Nephron progenitor cell (in vitro differentiated cells): Measurements from ENCODE around the gene PIGM.

Source experiments
- DNase-seq: peaks from one replicate; pipeline ENCODE4 v3.0.0; 2021
- H3K27ac Mint-ChIP-seq: 2 replicates; pipeline ENCODE4 v1.8.0; 2021; ENCODE audit warnings: mild to moderate bottlenecking, moderate library complexity, mixed read lengths
- H3K27me3 Mint-ChIP-seq: 2 replicates; pipeline ENCODE4 v1.8.0; 2021; ENCODE audit warnings: mild to moderate bottlenecking, low read depth, mixed read lengths; ENCODE audit not compliant: poor library complexity
- H3K36me3 Mint-ChIP-seq: 2 replicates; pipeline ENCODE4 v1.8.0; 2021; ENCODE audit warnings: low read depth, mixed read lengths
- H3K4me1 Mint-ChIP-seq: 2 replicates; pipeline ENCODE4 v1.8.0; 2021; ENCODE audit warnings: mixed read lengths
- H3K4me3 Mint-ChIP-seq: 2 replicates; pipeline ENCODE4 v1.8.0; 2021; ENCODE audit warnings: mild to moderate bottlenecking, moderate library complexity, mixed read lengths
- H3K9me3 Mint-ChIP-seq: 2 replicates; pipeline ENCODE4 v1.8.0; 2021; ENCODE audit warnings: mild to moderate bottlenecking, moderate library complexity, mixed read lengths
- CTCF ChIP-seq: fragments of 200-600 bp; sonication (generic); IDR thresholded peaks from 2 replicates; pipeline ENCODE4 v1.5.0; 2021; ENCODE audit warnings: antibody characterized with exemption

The PIGM gene

DNA sequence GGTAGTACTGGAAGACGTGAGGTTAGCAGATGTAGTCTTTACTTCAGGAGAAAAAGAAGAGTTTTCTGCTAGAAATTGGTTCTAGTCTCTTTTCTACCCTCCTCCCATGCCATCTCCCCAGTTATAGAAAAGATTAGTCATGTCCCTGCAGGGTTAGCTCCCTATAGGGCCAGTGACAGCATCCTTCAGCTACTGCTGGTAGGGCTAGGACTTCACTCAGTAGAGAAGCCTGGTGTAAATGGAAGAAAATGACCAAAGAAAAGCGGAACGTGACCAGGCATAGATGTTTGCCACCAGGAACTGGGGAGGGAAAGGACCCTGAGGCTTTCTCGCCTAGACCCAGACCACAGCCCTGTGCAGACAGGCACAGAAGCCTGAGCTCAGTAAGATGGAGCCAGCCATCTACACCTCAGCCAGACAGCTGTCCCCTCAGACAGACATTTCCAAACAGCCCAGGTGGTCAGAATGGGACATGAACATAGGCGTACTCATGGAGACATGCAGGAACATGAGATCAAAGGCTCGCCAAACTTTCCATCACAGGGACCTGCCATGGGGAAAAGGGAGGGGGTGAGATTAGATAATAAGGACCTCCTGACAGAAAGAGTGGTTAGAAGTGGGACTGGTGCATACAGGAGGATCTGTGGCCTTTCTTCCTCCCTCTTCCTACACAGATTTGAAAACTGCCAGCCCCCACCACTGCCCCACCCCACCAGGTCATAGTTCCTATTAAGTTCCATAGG, 54.3 kb downstream of the PIGM start:
- Mint-ChIP-seq H3K4me3 (no peak overlapping the region), H3K4me1 (peaks cover 8% of the 10 kb centered on the region), H3K27me3 (peaks cover 25% of the 10 kb centered on the region), H3K36me3 (no peaks in the 10 kb centered on the region), H3K27ac (no peak overlapping the region), H3K9me3 (no peaks in the 10 kb centered on the region)
- DNase-seq, result no peak
- no peak for TF ChIP-seq CTCF
